Ammon's horn (tissue), 1 donor: ENCODE results near the gene ZNF672.
"Not testable (repeated sequence)": the region's sequence is repeated elsewhere in the genome, so short reads cannot be mapped to it uniquely, and the experiment has no call there.

Source experiments
- DNase-seq: peaks from one replicate; pipeline ENCODE4 v3.0.0-alpha.2; 2016; ENCODE audit warnings: low spot score

Gene ZNF672

GRCh38 chr1:248837781-248838356 lies at the start of gene ZNF672:
ZNF672 (plus strand) TSS chr1:248838224; CDS start chr1:248847275, 9,051 bp downstream.
- peak; percentile 98 for DNase-seq

- no peak for DNase-seq
Observed at GRCh38 chr1:248788327-248788726, 49.7 kb upstream of the ZNF672 start.

GRCh38 chr1:248789337-248789736 lies 48.7 kb upstream of the ZNF672 start:
- DNase-seq = not testable (repeated sequence)

- DNase-seq = no peak
Observed at GRCh38 chr1:248790456-248790855, 47.6 kb upstream of the ZNF672 start.

- DNase-seq = no peak
Observed at GRCh38 chr1:248791010-248791409, 47.0 kb upstream of the ZNF672 start.

- DNase-seq = no peak
Observed at GRCh38 chr1:248792342-248792741, 45.7 kb upstream of the ZNF672 start.

GRCh38 chr1:248793592-248793991 lies 44.4 kb upstream of the ZNF672 start:
- DNase-seq = no peak

- not testable (repeated sequence) for DNase-seq
Observed at GRCh38 chr1:248794663-248795062, 43.4 kb upstream of the ZNF672 start.

- DNase-seq = no peak
Observed at GRCh38 chr1:248798791-248799190, 39.2 kb upstream of the ZNF672 start.

GRCh38 chr1:248800459-248800858 lies 37.6 kb upstream of the ZNF672 start:
- no peak for DNase-seq

GRCh38 chr1:248802454-248802853 lies 35.6 kb upstream of the ZNF672 start:
- no peak for DNase-seq

- not testable (repeated sequence) for DNase-seq
Observed at GRCh38 chr1:248803501-248803900, 34.5 kb upstream of the ZNF672 start.

GRCh38 chr1:248804771-248805681 lies 33.0 kb upstream of the ZNF672 start:
- DNase-seq = peak; percentile 63

GRCh38 chr1:248805876-248806275 lies 32.1 kb upstream of the ZNF672 start:
- DNase-seq = peak; percentile 48

GRCh38 chr1:248807067-248807737 lies 30.8 kb upstream of the ZNF672 start:
- peak; percentile 81 for DNase-seq

- DNase-seq = no peak
Observed at GRCh38 chr1:248808876-248809275, 29.1 kb upstream of the ZNF672 start.

- DNase-seq = no peak
Observed at GRCh38 chr1:248810000-248810726, 27.9 kb upstream of the ZNF672 start.

GRCh38 chr1:248810727-248811513 lies 27.1 kb upstream of the ZNF672 start:
- DNase-seq = no peak

- no peak for DNase-seq
Observed at GRCh38 chr1:248811514-248812490, 26.2 kb upstream of the ZNF672 start.
